Liver (tissue), 9 donors: ENCODE data around the gene VLDLR. TPM values are rescaled to one million over a fixed set of nuclear protein-coding genes. Genes with fewer than 3 reads are reported as not detected.

Experiments used
- DNase-seq: peaks from one replicate; pipeline ENCODE4 v3.0.0-alpha.2; 2017; ENCODE audit warnings: low spot score
- H3K27ac ChIP-seq, 2 donors: one replicate each; pipeline ENCODE4 v1.7.0; 2013; ENCODE audit warnings: inconsistent platforms in 2 of 2, low read length in 2 of 2, control low read depth in 1 of 2, low read depth in 1 of 2, mild to moderate bottlenecking in 1 of 2
- H3K27me3 ChIP-seq, 4 donors: one replicate each; pipeline versions ENCODE4 v1.6.1 to v1.7.0; 2013; ENCODE audit warnings: low read length in 3 of 4, inconsistent platforms in 1 of 4, mild to moderate bottlenecking in 1 of 4, moderate library complexity in 1 of 4; ENCODE audit not compliant: control insufficient read depth in 4 of 4, insufficient read depth in 4 of 4
- H3K36me3 ChIP-seq, 4 donors: one replicate each; pipeline versions ENCODE4 v1.6.1 to v1.7.0; 2013; ENCODE audit warnings: low read length in 3 of 4, mild to moderate bottlenecking in 3 of 4, low read depth in 1 of 4, moderate library complexity in 1 of 4; ENCODE audit not compliant: control insufficient read depth in 4 of 4, insufficient read depth in 3 of 4
- H3K4me1 ChIP-seq, 4 donors: one replicate each; pipeline versions ENCODE4 v1.6.1 to v1.7.0; 2013; ENCODE audit warnings: low read length in 3 of 4, mild to moderate bottlenecking in 3 of 4, moderate library complexity in 1 of 4; ENCODE audit not compliant: control insufficient read depth in 4 of 4, insufficient read depth in 4 of 4
- H3K4me3 ChIP-seq, 3 donors: one replicate each; pipeline versions ENCODE4 v1.6.1 to v1.7.0; 2013; ENCODE audit warnings: low read length in 3 of 3, control low read depth in 1 of 3, low read depth in 1 of 3, mild to moderate bottlenecking in 1 of 3
- H3K9ac ChIP-seq, 2 donors: one replicate each; pipeline ENCODE4 v1.7.0; 2013; ENCODE audit warnings: low read length in 2 of 2, mild to moderate bottlenecking in 2 of 2, moderate library complexity in 2 of 2, control low read depth in 1 of 2, low read depth in 1 of 2
- H3K9me3 ChIP-seq, 4 donors: one replicate each; pipeline versions ENCODE4 v1.6.1 to v1.7.0; 2013; ENCODE audit warnings: low read length in 3 of 4; ENCODE audit not compliant: control insufficient read depth in 4 of 4
- EGR1 ChIP-seq, 2 donors: IDR thresholded peaks; 2 replicates each; pipeline ENCODE4 v1.6.1; 2016 to 2018; ENCODE audit warnings: antibody characterized with exemption in 2 of 2, low read depth in 2 of 2
- FOXA1 ChIP-seq: IDR thresholded peaks from 2 replicates; pipeline ENCODE4 v1.6.1; 2016; ENCODE audit warnings: antibody characterized with exemption
- HNF4G ChIP-seq: IDR thresholded peaks from 2 replicates; pipeline ENCODE4 v1.6.1; 2016; ENCODE audit warnings: antibody characterized with exemption
- NR2F2 ChIP-seq: IDR thresholded peaks from 2 replicates; pipeline ENCODE4 v1.6.1; 2016; ENCODE audit warnings: antibody characterized with exemption
- RAD21 ChIP-seq, 2 donors: IDR thresholded peaks; 2 replicates each; pipeline ENCODE4 v1.6.1; 2016; ENCODE audit warnings: antibody characterized with exemption in 2 of 2, mild to moderate bottlenecking in 2 of 2
- RXRA ChIP-seq, 2 donors: IDR thresholded peaks; 2 replicates each; pipeline ENCODE4 v1.6.1; 2017 to 2018; ENCODE audit warnings: antibody characterized with exemption in 2 of 2, mild to moderate bottlenecking in 1 of 2
- SP1 ChIP-seq: IDR thresholded peaks from 2 replicates; pipeline ENCODE4 v1.6.1; 2018; ENCODE audit warnings: antibody characterized with exemption, mild to moderate bottlenecking
- WGBS: extraction: QIAGEN DNeasy Blood & Tissue Kit; methylation state at CpG from one replicate; pipeline ENCODE4 v1.1.7; 2013; 5-methylcytosine and 5-hydroxymethylcytosine counted together
- polyA plus RNA-seq, 2 donors: library from polyadenylated mRNA; stranded (reverse) in 1 of 2; unstranded in 1 of 2; fragments of 200-250 nt in 1 of 2; fragments of >200 nt in 1 of 2; fragmentation: Nextera tagmentation in 1 of 2; extraction: Ambion mirVana in 1 of 2; gene quantifications; one replicate each; pipeline versions ENCODE4 v1.2.1 to v1.2.3, GENCODE V29; 2013 to 2015
- total RNA-seq, 2 donors: library from RNA; depleted of rRNA; stranded (reverse); fragments of >200 nt; gene quantifications; one replicate each; pipeline ENCODE4 v1.2.3, GENCODE V29; 2014
- TF ChIP-seq, protein P1 (sequence below): fragments of 150-350 bp; IDR thresholded peaks from 2 replicates; pipeline ENCODE4 v1.5.1; 2017; ENCODE audit warnings: improper control_type of control experiment, low read depth, low read length; ENCODE audit not compliant: missing input control
- TF ChIP-seq, protein P2 (sequence below): IDR thresholded peaks from 2 replicates; pipeline ENCODE4 v1.6.1; 2016; ENCODE audit warnings: antibody characterized with exemption
- TF ChIP-seq, protein P3 (sequence below): IDR thresholded peaks from 2 replicates; pipeline ENCODE4 v1.6.1; 2016; ENCODE audit warnings: antibody characterized with exemption
- donor health status: healthy.
- donor health status: healthy.
- donor health status: healthy.
- donor health status: healthy.
- donor health status: healthy.

Gene VLDLR
- total and polyA plus RNA-seq, 4 donors = 0.44 to 2.8 (median 1.4) TPM

DNA sequence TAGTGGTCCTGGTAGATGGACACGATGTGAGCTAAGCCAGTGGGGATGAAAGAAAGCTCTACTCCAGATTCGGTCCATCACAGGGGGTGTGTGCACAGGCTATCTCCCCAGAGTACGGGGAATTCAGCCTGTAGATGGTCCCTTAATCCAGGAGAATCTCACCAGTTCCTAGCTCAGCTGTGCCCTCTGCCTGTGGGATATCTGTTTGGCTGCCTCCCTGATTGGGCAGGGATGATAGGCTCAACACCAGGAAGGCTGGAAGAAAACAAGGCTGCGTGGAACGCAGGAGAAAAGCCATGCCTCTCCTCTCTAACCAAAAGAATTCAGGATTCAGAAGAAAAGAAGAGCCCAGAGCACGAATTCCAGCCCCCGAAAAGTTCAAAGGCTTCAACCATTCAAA, 40.9 kb downstream of the VLDLR start:
- H3K9ac ChIP-seq = no peak overlapping the region
- TF ChIP-seq HNF4G (no peak), RAD21 (IDR thresholded peaks at IDR 0.05) (peak; percentile 52 to 54), FOXA1 (no peak)
- TF ChIP-seq, protein P1, sequence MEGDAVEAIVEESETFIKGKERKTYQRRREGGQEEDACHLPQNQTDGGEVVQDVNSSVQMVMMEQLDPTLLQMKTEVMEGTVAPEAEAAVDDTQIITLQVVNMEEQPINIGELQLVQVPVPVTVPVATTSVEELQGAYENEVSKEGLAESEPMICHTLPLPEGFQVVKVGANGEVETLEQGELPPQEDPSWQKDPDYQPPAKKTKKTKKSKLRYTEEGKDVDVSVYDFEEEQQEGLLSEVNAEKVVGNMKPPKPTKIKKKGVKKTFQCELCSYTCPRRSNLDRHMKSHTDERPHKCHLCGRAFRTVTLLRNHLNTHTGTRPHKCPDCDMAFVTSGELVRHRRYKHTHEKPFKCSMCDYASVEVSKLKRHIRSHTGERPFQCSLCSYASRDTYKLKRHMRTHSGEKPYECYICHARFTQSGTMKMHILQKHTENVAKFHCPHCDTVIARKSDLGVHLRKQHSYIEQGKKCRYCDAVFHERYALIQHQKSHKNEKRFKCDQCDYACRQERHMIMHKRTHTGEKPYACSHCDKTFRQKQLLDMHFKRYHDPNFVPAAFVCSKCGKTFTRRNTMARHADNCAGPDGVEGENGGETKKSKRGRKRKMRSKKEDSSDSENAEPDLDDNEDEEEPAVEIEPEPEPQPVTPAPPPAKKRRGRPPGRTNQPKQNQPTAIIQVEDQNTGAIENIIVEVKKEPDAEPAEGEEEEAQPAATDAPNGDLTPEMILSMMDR = peak; percentile 11
- H3K27me3 ChIP-seq = no peaks in the 10 kb centered on the region
- 80% methylated on average over 7 of the region's 7 CpGs for WGBS
- H3K4me1 ChIP-seq = no peaks in the 10 kb centered on the region
- H3K36me3 ChIP-seq = no peaks in the 10 kb centered on the region
- H3K27ac ChIP-seq = no peak overlapping the region
- H3K4me3 ChIP-seq = no peak overlapping the region
- no peak for DNase-seq
- no peaks in the 10 kb centered on the region for H3K9me3 ChIP-seq

DNA sequence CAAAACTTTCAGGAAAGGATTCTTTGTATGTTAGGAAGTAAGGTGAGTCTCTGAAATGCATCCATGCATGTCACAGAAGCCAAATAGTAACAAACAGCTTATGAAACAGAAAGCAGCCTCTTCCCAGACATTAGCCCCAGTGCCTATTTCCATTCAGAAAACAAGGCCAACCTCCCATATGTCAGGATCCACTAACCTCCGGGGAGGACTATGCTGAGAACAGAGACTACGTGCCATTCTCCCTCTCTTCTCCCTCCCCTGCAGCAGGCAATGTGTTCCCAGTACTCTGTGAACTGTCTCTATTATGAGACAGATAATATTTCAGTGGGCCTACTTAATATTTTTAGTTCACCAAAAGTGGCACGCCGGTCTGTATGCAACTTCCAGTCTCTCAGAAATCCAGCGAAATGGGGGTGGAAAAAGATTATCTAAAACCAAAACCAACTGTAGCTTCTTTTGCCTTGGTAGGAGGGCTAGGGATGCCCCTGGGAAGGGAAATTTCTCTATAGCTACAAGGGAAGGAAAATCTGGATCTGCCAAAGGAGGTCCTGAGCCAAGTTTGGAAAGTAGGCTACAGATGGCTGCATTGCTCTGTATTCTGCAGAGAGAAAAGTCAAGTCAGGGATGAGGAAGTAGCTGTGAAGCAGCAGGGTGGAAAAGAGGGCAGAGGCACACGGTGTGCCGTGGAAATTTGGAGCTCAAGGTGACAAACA, 42.0 kb downstream of the VLDLR start:
- Histone ChIP-seq H3K36me3 (no peaks in the 10 kb centered on the region), H3K4me3 (no peak overlapping the region), H3K27ac (peak overlapping the region in 1 of 2 donors; percentile 47), H3K9me3 (peaks cover 0 to 2% (median 0%) of the 10 kb centered on the region in 4 donors), H3K27me3 (no peaks in the 10 kb centered on the region), H3K9ac (no peak overlapping the region), H3K4me1 (no peaks in the 10 kb centered on the region)
- 77% methylated on average over 7 of the region's 7 CpGs for WGBS
- DNase-seq = no peak
- TF ChIP-seq EGR1 (IDR thresholded peaks at IDR 0.05; ENCODE audit: low read depth in 2 of 2) = no peak
- TF ChIP-seq NR2F2 = peak; percentile 24
- peak; percentile 33 for TF ChIP-seq SP1
- TF ChIP-seq RXRA (IDR thresholded peaks at IDR 0.05) = peak in 1 of 2 donors; percentile 70

DNA sequence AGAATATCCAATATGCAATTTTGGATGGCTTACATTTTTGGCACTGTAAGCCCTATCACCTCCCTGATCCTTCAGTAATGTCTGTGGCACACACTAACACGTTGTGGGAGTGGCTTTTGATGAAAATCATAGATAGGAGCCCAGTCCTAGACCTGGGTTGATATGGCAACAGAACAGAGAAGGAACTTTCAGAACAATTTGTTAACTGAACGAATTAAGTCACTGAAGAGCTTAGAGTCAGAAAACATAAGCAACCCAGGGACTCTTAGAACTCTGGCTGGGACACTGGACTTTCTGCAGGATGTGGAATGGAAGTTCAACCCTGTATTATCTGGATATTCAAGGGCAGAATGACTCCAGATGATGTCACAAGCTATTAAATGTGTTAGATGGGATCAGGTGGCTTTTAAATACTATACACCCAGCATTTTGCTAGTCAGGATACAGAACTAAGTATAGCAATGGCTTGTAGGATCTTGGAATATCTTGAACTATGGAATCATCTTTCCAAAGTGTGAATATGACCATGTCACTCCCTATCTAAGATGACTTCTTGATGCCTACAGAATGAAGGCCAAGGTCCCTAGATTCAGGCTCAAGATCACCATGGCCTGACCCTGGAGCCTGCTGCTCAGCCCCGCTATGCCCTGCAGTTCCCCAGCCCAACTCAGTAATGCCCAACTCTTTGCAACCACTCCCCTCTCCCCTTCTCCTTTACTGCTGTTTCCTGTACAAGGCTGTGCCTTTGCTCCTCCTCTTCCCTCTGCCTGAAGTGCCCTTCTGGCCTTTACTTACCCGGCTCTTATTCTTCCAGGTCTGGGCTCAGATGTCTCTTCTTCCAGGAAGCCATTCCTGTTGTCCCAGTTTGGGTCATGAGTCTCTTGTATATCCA, 42.8 kb downstream of the VLDLR start:
- WGBS = 77% methylated on average over 4 of the region's 4 CpGs
- Histone ChIP-seq H3K9me3 (peaks cover 0 to 2% (median 0%) of the 10 kb centered on the region in 4 donors), H3K9ac (no peak overlapping the region), H3K4me1 (no peaks in the 10 kb centered on the region), H3K27ac (peak overlapping the region in 1 of 2 donors; percentile 47), H3K27me3 (no peaks in the 10 kb centered on the region), H3K36me3 (no peaks in the 10 kb centered on the region), H3K4me3 (no peak overlapping the region)
- DNase-seq = no peak
- TF ChIP-seq, protein P2, sequence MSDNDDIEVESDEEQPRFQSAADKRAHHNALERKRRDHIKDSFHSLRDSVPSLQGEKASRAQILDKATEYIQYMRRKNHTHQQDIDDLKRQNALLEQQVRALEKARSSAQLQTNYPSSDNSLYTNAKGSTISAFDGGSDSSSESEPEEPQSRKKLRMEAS = no peak
- TF ChIP-seq NR2F2 = no peak
- TF ChIP-seq, protein P3, sequence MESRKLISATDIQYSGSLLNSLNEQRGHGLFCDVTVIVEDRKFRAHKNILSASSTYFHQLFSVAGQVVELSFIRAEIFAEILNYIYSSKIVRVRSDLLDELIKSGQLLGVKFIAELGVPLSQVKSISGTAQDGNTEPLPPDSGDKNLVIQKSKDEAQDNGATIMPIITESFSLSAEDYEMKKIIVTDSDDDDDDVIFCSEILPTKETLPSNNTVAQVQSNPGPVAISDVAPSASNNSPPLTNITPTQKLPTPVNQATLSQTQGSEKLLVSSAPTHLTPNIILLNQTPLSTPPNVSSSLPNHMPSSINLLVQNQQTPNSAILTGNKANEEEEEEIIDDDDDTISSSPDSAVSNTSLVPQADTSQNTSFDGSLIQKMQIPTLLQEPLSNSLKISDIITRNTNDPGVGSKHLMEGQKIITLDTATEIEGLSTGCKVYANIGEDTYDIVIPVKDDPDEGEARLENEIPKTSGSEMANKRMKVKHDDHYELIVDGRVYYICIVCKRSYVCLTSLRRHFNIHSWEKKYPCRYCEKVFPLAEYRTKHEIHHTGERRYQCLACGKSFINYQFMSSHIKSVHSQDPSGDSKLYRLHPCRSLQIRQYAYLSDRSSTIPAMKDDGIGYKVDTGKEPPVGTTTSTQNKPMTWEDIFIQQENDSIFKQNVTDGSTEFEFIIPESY = no peak
